ENCODE data around the gene TMEM107.

TMEM107 gene

GRCh38 chr17:8138374-8138671 is 37.9 kb downstream of the TMEM107 start:
- peak overlapping the region; percentile 76 for H3K27ac ChIP-seq (ENCODE audit: low read depth, low read length)
- no peak overlapping the region; the same call in 1 of the 2 replicates for H3K9ac ChIP-seq (ENCODE audit: low read depth, low read length)
- H3K4me3 ChIP-seq (ENCODE audit: low read depth, low read length), result peak overlapping the region; percentile 75
- H3K4me1 ChIP-seq (ENCODE audit: control insufficient read depth, insufficient read depth, low read length), result no peaks in the 10 kb centered on the region
- H3K36me3 ChIP-seq (ENCODE audit: control insufficient read depth, insufficient read depth, low read length), result peaks cover 24% of the 10 kb centered on the region
- H3K9me3 ChIP-seq (ENCODE audit: control insufficient read depth, insufficient read depth, low read length), result no peaks in the 10 kb centered on the region
- H3K27me3 ChIP-seq (ENCODE audit: control insufficient read depth, insufficient read depth, low read length), result peaks cover 8% of the 10 kb centered on the region

GRCh38 chr17:8137645-8138373 is 38.4 kb downstream of the TMEM107 start:
- H3K27ac ChIP-seq (ENCODE audit: low read depth, low read length), result no peak overlapping the region
- H3K9ac ChIP-seq (ENCODE audit: low read depth, low read length), result no peak overlapping the region; the same call in 1 of the 2 replicates
- peak overlapping the region; percentile 75 for H3K4me3 ChIP-seq (ENCODE audit: low read depth, low read length)
- H3K4me1 ChIP-seq (ENCODE audit: control insufficient read depth, insufficient read depth, low read length), result no peaks in the 10 kb centered on the region
- peaks cover 22% of the 10 kb centered on the region for H3K36me3 ChIP-seq (ENCODE audit: control insufficient read depth, insufficient read depth, low read length)
- peaks cover 8% of the 10 kb centered on the region for H3K27me3 ChIP-seq (ENCODE audit: control insufficient read depth, insufficient read depth, low read length)
- H3K9me3 ChIP-seq (ENCODE audit: control insufficient read depth, insufficient read depth, low read length), result no peaks in the 10 kb centered on the region

GRCh38 chr17:8133941-8134340 is 42.2 kb downstream of the TMEM107 start:
- Histone ChIP-seq H3K36me3 (ENCODE audit: control insufficient read depth, insufficient read depth, low read length) (no peaks in the 10 kb centered on the region), H3K27me3 (ENCODE audit: control insufficient read depth, insufficient read depth, low read length) (peaks cover 8% of the 10 kb centered on the region), H3K27ac (ENCODE audit: low read depth, low read length) (no peak overlapping the region), H3K4me1 (ENCODE audit: control insufficient read depth, insufficient read depth, low read length) (no peaks in the 10 kb centered on the region), H3K9me3 (ENCODE audit: control insufficient read depth, insufficient read depth, low read length) (no peaks in the 10 kb centered on the region), H3K4me3 (ENCODE audit: low read depth, low read length) (peak overlapping the region; percentile 22; the same call in 1 of the 2 replicates), H3K9ac (ENCODE audit: low read depth, low read length) (no peak overlapping the region)

- peak overlapping the region; percentile 22; the same call in 1 of the 2 replicates for H3K4me3 ChIP-seq (ENCODE audit: low read depth, low read length)
- H3K27ac ChIP-seq (ENCODE audit: low read depth, low read length), result no peak overlapping the region
- H3K9me3 ChIP-seq (ENCODE audit: control insufficient read depth, insufficient read depth, low read length), result no peaks in the 10 kb centered on the region
- H3K36me3 ChIP-seq (ENCODE audit: control insufficient read depth, insufficient read depth, low read length), result no peaks in the 10 kb centered on the region
- no peak overlapping the region for H3K9ac ChIP-seq (ENCODE audit: low read depth, low read length)
- no peaks in the 10 kb centered on the region for H3K4me1 ChIP-seq (ENCODE audit: control insufficient read depth, insufficient read depth, low read length)
- H3K27me3 ChIP-seq (ENCODE audit: control insufficient read depth, insufficient read depth, low read length), result peaks cover 12% of the 10 kb centered on the region
Observed at GRCh38 chr17:8133399-8133798, 42.8 kb downstream of the TMEM107 start.

- Histone ChIP-seq H3K9me3 (ENCODE audit: control insufficient read depth, insufficient read depth, low read length) (no peaks in the 10 kb centered on the region), H3K27ac (ENCODE audit: low read depth, low read length) (no peak overlapping the region), H3K4me3 (ENCODE audit: low read depth, low read length) (no peak overlapping the region)
Observed at GRCh38 chr17:8131844-8132441, 44.2 kb downstream of the TMEM107 start.

GRCh38 chr17:8128125-8128784 is 47.9 kb downstream of the TMEM107 start:
- H3K36me3 ChIP-seq (ENCODE audit: control insufficient read depth, insufficient read depth, low read length), result no peaks in the 10 kb centered on the region
- no peaks in the 10 kb centered on the region for H3K9me3 ChIP-seq (ENCODE audit: control insufficient read depth, insufficient read depth, low read length)
- H3K4me3 ChIP-seq (ENCODE audit: low read depth, low read length), result no peak overlapping the region
- no peak overlapping the region for H3K9ac ChIP-seq (ENCODE audit: low read depth, low read length)
- peaks cover 49% of the 10 kb centered on the region for H3K27me3 ChIP-seq (ENCODE audit: control insufficient read depth, insufficient read depth, low read length)
- H3K27ac ChIP-seq (ENCODE audit: low read depth, low read length), result no peak overlapping the region
- peaks cover 19% of the 10 kb centered on the region for H3K4me1 ChIP-seq (ENCODE audit: control insufficient read depth, insufficient read depth, low read length)

More at GRCh38 chr17:8131844-8132441, 44.2 kb downstream of the TMEM107 start:
- H3K9ac ChIP-seq (ENCODE audit: low read depth, low read length), result no peak overlapping the region
- peaks cover 20% of the 10 kb centered on the region for H3K27me3 ChIP-seq (ENCODE audit: control insufficient read depth, insufficient read depth, low read length)
- H3K36me3 ChIP-seq (ENCODE audit: control insufficient read depth, insufficient read depth, low read length), result no peaks in the 10 kb centered on the region
- peaks cover 4% of the 10 kb centered on the region; the same call in 1 of the 2 replicates for H3K4me1 ChIP-seq (ENCODE audit: control insufficient read depth, insufficient read depth, low read length)

GRCh38 chr17:8126491-8127066 is 49.6 kb downstream of the TMEM107 start:
- Histone ChIP-seq H3K4me3 (ENCODE audit: low read depth, low read length) (peak overlapping the region; percentile 88), H3K36me3 (ENCODE audit: control insufficient read depth, insufficient read depth, low read length) (no peaks in the 10 kb centered on the region), H3K4me1 (ENCODE audit: control insufficient read depth, insufficient read depth, low read length) (peaks cover 23% of the 10 kb centered on the region), H3K9ac (ENCODE audit: low read depth, low read length) (no peak overlapping the region), H3K27me3 (ENCODE audit: control insufficient read depth, insufficient read depth, low read length) (peaks cover 60% of the 10 kb centered on the region), H3K9me3 (ENCODE audit: control insufficient read depth, insufficient read depth, low read length) (no peaks in the 10 kb centered on the region), H3K27ac (ENCODE audit: low read depth, low read length) (no peak overlapping the region)

GRCh38 chr17:8125947-8126490 is 50.2 kb downstream of the TMEM107 start:
- Histone ChIP-seq H3K4me1 (ENCODE audit: control insufficient read depth, insufficient read depth, low read length) (peaks cover 23% of the 10 kb centered on the region), H3K36me3 (ENCODE audit: control insufficient read depth, insufficient read depth, low read length) (no peaks in the 10 kb centered on the region), H3K27me3 (ENCODE audit: control insufficient read depth, insufficient read depth, low read length) (peaks cover 60% of the 10 kb centered on the region), H3K9ac (ENCODE audit: low read depth, low read length) (no peak overlapping the region), H3K4me3 (ENCODE audit: low read depth, low read length) (peak overlapping the region; percentile 88), H3K27ac (ENCODE audit: low read depth, low read length) (no peak overlapping the region), H3K9me3 (ENCODE audit: control insufficient read depth, insufficient read depth, low read length) (no peaks in the 10 kb centered on the region)

GRCh38 chr17:8125154-8125946 is 50.8 kb downstream of the TMEM107 start:
- Histone ChIP-seq H3K4me1 (ENCODE audit: control insufficient read depth, insufficient read depth, low read length) (peaks cover 23% of the 10 kb centered on the region), H3K27me3 (ENCODE audit: control insufficient read depth, insufficient read depth, low read length) (peaks cover 60% of the 10 kb centered on the region), H3K9me3 (ENCODE audit: control insufficient read depth, insufficient read depth, low read length) (no peaks in the 10 kb centered on the region), H3K36me3 (ENCODE audit: control insufficient read depth, insufficient read depth, low read length) (no peaks in the 10 kb centered on the region), H3K27ac (ENCODE audit: low read depth, low read length) (no peak overlapping the region), H3K4me3 (ENCODE audit: low read depth, low read length) (peak overlapping the region; percentile 88), H3K9ac (ENCODE audit: low read depth, low read length) (no peak overlapping the region)

GRCh38 chr17:8124350-8125153 is 51.6 kb downstream of the TMEM107 start:
- peak overlapping the region; percentile 88 for H3K4me3 ChIP-seq (ENCODE audit: low read depth, low read length)
- H3K9ac ChIP-seq (ENCODE audit: low read depth, low read length), result no peak overlapping the region
- H3K4me1 ChIP-seq (ENCODE audit: control insufficient read depth, insufficient read depth, low read length), result peaks cover 25% of the 10 kb centered on the region
- H3K9me3 ChIP-seq (ENCODE audit: control insufficient read depth, insufficient read depth, low read length), result no peaks in the 10 kb centered on the region
- no peaks in the 10 kb centered on the region for H3K36me3 ChIP-seq (ENCODE audit: control insufficient read depth, insufficient read depth, low read length)
- no peak overlapping the region for H3K27ac ChIP-seq (ENCODE audit: low read depth, low read length)
- H3K27me3 ChIP-seq (ENCODE audit: control insufficient read depth, insufficient read depth, low read length), result peaks cover 60% of the 10 kb centered on the region

All from HUES48 (cell line).